B cell (primary cell): ENCODE data around the gene PPP5C.

ENCODE experiments used
- CTCF ChIP-seq: fragments of 200-600 bp; IDR thresholded peaks from one replicate; pipeline ENCODE4 v1.8.0; 2022; ENCODE audit warnings: antibody characterized with exemption, mild to moderate bottlenecking
- EZH2 ChIP-seq: IDR thresholded peaks from 2 replicates; pipeline ENCODE4 v1.6.1; 2012; ENCODE audit warnings: borderline replicate concordance, low read depth, mild to moderate bottlenecking, moderate library complexity, low read length; ENCODE audit not compliant: insufficient read depth, poor library complexity, severe bottlenecking

GRCh38 chr19:46353730-46354528, 7.0 kb downstream of the PPP5C start:
- TF ChIP-seq EZH2 (no peak), CTCF (no peak)
